Gastrocnemius medialis (tissue), 4 donors: Measurements from ENCODE around the gene PDE7B.

Source experiments
- POLR2A ChIP-seq, 2 donors: fragments of 450-650 bp; IDR thresholded peaks; one replicate each; pipeline ENCODE4 v1.6.1; 2017; ENCODE audit warnings: antibody characterized with exemption in 2 of 2, mild to moderate bottlenecking in 2 of 2, moderate library complexity in 2 of 2
- TF ChIP-seq, protein P1 (sequence below), 5 experiments: fragments of 450-650 bp in 3 of 5; fragments of 200-600 bp in 2 of 5; sonication (generic) in 2 of 5; IDR thresholded peaks in 4 of 5; conservative IDR thresholded peaks in 1 of 5; 1 replicate in 4 of 5; 2 replicates in 1 of 5; pipeline ENCODE4 v1.5.1; 2016 to 2019; ENCODE audit warnings: antibody characterized with exemption in 5 of 5, mild to moderate bottlenecking in 3 of 5, moderate library complexity in 3 of 5

DNA sequence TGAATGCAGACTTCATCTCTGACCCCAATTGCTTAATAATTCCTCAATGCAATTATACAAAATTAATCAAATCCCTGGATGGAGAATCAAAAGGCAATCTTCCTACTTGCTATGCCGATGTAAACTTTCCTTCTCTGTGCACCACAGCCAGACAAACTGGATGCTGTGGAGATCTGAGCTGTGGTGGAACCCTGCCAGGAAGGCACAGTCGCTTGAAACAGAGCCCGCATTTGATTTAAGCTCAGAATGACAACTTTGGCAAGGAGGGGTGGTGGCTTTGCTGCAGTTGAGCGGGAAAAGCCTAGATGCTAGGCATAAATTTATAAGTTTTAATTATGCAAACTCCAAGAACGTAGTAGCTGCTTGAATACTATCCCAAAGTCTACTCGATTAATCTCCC, 207.8 kb downstream of the PDE7B start:
- TF ChIP-seq, protein P1, sequence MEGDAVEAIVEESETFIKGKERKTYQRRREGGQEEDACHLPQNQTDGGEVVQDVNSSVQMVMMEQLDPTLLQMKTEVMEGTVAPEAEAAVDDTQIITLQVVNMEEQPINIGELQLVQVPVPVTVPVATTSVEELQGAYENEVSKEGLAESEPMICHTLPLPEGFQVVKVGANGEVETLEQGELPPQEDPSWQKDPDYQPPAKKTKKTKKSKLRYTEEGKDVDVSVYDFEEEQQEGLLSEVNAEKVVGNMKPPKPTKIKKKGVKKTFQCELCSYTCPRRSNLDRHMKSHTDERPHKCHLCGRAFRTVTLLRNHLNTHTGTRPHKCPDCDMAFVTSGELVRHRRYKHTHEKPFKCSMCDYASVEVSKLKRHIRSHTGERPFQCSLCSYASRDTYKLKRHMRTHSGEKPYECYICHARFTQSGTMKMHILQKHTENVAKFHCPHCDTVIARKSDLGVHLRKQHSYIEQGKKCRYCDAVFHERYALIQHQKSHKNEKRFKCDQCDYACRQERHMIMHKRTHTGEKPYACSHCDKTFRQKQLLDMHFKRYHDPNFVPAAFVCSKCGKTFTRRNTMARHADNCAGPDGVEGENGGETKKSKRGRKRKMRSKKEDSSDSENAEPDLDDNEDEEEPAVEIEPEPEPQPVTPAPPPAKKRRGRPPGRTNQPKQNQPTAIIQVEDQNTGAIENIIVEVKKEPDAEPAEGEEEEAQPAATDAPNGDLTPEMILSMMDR (IDR thresholded peaks at IDR 0.05 in 4 of 5, conservative IDR thresholded peaks at IDR 0.05 in 1 of 5) = no peak
- no peak for TF ChIP-seq POLR2A (IDR thresholded peaks at IDR 0.05)
